Measurements from ENCODE around the gene ETS1.

- TF ChIP-seq CTCF (IDR thresholded peaks at IDR 0.05): no peak
- TF ChIP-seq EP300 (IDR thresholded peaks at IDR 0.05): no peak
- TF ChIP-seq POLR2A (IDR thresholded peaks at IDR 0.05): no peak
Observed at GRCh38 chr11:128619007-128619406, 31.6 kb upstream of the ETS1 start.
